Gastrocnemius medialis (tissue), 4 donors: ENCODE data around the gene ACSS2.

Experiments
- CTCF ChIP-seq, 5 experiments: fragments of 450-650 bp in 3 of 5; fragments of 200-600 bp in 2 of 5; sonication (generic) in 2 of 5; IDR thresholded peaks in 4 of 5; conservative IDR thresholded peaks in 1 of 5; 1 replicate in 4 of 5; 2 replicates in 1 of 5; pipeline ENCODE4 v1.5.1; 2016 to 2019; ENCODE audit warnings: antibody characterized with exemption in 5 of 5, mild to moderate bottlenecking in 3 of 5, moderate library complexity in 3 of 5
- POLR2A ChIP-seq, 2 donors: fragments of 450-650 bp; IDR thresholded peaks; one replicate each; pipeline ENCODE4 v1.6.1; 2017; ENCODE audit warnings: antibody characterized with exemption in 2 of 2, mild to moderate bottlenecking in 2 of 2, moderate library complexity in 2 of 2

- TF ChIP-seq POLR2A (IDR thresholded peaks at IDR 0.05): no peak
- no peak for TF ChIP-seq CTCF (IDR thresholded peaks at IDR 0.05 in 4 of 5, conservative IDR thresholded peaks at IDR 0.05 in 1 of 5)
Observed at GRCh38 chr20:34951252-34951651, 74.8 kb downstream of the ACSS2 start.
